Measurements from ENCODE around the gene AP1M1.
A peak's percentile ranks its signal among the peaks of the same experiment; 100 is the strongest.
"Not testable (repeated sequence)": the region's sequence is repeated elsewhere in the genome, so short reads cannot be mapped to it uniquely, and the experiment has no call there.

Gene AP1M1

DNA sequence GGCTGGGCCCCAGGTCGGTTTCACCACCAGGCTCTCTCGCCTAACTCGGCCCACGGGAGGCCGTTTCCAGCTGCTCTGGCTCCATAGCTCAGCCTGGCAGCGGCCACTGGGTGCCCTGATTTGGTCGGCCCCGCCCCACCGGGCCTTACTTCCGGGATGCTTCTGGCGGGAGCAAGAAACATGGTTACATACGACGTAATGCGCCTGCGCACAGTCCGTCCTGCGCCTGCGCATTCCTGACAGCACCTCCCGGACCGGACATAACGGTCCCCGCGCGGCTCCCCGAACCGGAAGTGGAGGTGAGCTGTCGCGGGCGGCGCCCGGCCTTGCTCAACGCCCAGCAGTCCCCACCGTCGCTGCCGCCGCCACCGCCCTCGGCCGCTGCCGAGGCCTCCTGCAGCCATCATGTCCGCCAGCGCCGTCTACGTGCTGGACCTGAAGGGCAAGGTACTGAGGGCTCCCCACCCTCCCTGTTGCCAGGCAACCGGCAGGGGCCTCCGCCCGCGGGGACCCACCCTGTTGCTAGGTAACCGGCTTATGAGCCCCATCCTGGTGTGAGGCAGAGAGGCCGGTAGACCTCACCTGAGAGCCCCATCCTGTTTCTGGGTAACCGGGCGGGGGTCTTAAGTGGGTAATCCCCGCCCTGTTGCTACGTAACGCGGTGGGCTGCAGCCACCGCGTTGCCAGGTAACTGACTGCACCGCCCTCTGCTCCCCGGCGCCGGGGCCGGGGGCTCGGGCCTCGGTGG lies at the start of gene AP1M1:
AP1M1 (plus strand) TSS at position 290 of the 748 bp plus-strand sequence; CDS start at position 406, 116 bp downstream.
- DNase-seq: peak; percentile 98 to 99

DNA sequence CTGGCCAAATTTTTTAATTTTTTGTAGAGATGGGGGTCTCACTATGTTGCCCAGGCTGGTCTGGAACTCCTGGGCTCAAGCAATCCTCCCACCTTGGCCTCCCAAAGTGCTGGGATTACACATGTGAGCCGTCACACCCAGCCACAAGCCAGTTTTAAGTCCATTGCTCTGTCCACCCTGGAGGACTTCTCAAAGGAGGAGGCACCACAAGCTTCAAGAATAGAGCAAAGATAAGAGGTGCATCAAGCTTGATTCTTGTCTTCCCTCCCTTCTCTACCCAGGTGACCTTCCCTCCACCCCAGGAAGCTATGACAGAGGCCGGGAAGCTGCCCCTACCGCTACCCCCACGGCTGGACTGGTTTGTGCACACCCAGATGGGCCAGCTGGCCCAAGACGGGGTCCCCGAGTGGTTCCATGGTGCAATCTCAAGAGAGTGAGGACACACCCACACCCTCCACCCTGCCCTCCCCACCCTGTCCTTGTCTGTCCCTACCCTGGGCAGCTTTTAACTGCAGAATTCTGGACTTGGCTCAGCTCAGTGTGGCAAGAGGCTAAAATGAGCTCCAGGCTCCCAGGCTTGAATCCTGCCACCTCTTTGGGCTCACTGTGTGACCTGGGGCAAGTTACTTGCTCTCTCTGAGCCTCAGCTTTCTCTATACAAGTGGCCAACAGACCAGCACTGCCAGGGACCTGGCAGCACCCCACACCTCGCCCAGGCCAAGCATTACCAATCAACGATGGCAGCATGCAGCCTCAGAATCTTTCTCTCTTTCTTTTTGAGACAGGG lies 49.1 kb upstream of the AP1M1 start:
- no peak for DNase-seq

- no peak for DNase-seq
Observed at GRCh38 chr19:16153582-16154336, 44.0 kb upstream of the AP1M1 start.

DNA sequence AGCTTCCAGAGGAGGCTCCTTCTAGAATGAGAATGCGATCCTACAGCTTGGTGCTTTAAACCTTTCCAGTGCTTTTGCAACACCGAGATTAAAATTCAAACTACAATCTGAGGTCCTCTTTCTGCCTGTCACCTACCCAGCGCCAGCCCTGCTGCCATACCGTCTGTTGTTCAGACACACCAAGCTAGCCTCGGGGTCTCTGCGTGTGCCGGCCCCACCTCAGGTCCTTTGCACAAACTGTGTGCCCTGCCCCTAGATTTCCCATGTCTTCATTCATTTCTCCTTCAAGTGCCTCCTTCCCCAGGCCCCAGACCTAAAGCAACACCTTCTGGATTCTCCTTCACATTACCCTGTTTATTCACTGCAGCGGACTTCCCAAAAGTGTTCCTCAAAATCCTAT lies 43.2 kb upstream of the AP1M1 start:
- DNase-seq: no peak

- DNase-seq: no peak
Observed at GRCh38 chr19:16155128-16155527, 42.6 kb upstream of the AP1M1 start.

DNA sequence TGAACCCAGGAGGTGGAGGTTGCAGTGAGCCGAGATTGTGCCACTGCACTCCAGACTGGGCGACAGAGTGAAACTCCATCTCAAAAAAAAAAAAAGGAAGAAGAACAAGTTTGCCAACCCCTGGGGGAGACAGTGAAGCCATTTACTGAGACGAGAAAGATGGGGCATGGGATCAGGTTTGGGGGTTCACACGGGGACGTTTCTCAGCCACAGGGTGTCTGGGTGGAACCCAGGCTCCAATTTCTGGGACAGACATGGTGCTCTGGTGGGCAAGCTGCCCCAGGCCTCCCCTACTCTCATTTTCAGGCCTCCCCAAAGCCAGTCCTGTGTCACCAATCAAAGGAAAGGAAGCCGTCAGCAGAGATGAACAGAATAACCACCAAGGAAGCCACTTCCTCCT lies 40.8 kb upstream of the AP1M1 start:
- no peak for DNase-seq

DNA sequence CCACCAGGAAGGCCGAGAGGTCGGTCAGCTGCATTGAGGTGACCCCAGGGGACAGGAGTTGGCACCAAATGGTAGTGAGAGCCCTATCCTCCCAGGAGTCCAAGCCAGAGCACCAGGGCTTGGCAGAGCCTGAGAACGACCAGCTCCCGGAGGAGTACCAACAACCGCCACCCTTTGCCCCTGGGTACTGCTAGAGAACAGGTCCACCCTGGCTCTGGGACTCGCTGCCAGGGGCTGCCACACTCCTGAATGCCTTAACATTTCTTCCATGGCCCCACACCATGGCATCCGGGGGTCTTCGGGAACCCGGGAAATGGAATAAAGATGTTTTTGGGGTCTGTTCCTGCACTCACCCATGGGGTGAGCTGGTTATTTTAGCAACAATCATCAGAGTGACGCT lies 40.1 kb upstream of the AP1M1 start:
- DNase-seq: no peak

- no peak for DNase-seq
Observed at GRCh38 chr19:16159655-16160054, 38.1 kb upstream of the AP1M1 start.

DNA sequence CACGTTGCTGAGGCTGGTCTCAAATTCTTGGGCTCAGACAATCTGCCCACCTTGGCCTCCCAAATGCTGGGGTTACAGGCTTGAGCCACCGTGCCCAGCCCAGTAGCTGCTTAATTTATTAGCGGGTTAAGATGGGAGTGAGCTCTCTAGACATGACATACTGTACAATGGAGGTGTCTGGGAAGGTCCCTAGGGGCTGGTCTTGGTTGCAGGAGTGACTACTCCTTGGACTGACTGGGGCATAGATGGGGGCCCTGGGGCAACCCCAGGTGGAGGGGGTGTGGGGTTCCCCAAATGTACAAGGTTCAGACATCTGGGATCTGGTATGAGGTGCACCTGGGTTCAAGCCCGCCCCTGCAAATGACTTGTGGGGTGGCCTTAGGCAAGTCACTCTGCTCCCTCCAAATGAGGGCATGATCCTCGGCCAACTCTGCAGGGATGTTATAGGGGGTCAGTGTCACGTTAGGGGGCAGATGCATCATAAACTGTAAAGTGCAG lies 37.2 kb upstream of the AP1M1 start:
- DNase-seq: no peak

GRCh38 chr19:16160943-16161560 lies 36.7 kb upstream of the AP1M1 start:
- DNase-seq: no peak

DNA sequence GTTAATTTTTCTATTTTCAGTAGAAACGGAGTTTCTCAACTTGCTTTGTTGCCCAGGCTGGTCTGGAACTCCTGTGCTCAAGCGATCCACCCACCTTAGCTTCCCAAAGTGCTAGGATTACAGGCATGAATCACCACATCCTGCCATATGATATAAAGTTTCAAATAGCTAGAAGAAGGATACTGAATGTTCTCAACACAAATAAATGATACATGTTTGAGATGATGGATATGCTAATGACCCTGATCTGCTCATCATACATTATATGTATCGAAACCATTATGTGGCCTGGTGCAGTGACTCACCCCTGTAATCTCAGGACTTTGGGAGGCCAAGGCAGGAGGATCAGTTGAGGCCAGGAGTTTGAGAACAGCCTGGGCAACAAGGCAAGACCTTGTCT lies 35.9 kb upstream of the AP1M1 start:
- DNase-seq: no peak

- DNase-seq: no peak
Observed at GRCh38 chr19:16164222-16164890, 33.4 kb upstream of the AP1M1 start.

DNA sequence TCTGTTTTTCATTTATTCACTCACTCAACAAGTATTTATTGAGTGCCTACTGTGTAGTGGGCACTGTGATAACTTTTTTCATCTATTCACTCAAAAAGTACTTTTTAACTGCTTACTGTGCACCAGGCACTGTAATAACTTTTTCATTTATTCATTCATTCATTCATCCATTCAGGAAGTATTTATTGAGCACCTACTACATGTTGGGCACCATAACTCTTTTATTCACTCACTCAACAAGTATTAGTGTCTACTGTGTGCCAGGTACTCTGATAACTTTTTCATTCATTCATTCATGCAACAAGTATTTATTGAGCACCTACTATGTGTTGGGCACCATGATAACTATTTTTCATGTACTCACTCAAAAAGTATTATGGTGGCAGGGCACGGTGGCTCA lies 31.3 kb upstream of the AP1M1 start:
- no peak for DNase-seq

DNA sequence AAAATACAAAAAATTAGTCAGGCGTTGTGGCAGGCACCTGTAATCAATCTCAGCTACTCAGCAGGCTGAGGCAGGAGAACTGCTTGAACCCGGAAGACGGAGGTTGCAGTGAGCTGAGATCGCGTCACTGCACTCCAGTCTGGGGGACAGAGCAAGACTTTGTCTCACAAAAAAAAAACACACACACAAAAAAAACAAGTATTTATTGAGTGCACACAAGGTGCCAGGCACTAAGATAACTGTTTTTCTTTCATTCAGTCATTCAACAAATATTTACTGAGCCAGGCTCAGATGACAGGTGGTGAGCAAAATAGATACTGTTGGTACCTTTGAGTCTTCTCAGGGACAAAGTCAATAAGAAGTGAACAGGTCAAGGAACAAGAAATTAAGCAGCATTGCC lies 30.7 kb upstream of the AP1M1 start:
- DNase-seq: no peak

DNA sequence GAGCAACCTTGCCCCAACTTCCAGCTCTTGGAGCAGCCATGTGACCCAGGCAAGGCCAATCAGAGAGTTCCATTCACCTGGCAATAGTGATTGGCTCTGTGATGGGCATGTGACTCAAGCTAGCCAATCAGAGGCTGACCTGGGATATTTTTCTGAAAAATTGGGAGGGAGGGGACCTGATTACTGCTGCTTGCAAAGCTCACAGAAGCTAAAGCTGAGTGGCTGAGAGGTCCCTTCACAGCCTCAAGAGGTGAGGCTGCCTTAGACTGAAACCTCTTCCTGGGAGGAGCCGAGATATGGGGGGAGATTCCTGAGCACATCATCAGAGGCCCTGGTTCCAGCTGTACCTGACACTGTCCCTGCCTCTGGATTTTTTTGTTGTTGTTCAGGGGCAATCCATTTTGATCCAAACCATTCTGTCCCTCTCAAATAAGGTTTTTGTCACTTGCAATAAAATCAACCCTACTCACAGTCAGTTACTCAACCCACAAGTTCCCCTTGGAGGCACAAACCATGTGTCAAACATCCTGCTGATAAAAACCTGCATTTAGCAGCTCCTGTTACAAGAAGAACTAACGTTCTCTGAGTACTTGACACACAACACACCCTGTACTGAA lies 29.1 kb upstream of the AP1M1 start:
- DNase-seq: peak; percentile 25 to 40

DNA sequence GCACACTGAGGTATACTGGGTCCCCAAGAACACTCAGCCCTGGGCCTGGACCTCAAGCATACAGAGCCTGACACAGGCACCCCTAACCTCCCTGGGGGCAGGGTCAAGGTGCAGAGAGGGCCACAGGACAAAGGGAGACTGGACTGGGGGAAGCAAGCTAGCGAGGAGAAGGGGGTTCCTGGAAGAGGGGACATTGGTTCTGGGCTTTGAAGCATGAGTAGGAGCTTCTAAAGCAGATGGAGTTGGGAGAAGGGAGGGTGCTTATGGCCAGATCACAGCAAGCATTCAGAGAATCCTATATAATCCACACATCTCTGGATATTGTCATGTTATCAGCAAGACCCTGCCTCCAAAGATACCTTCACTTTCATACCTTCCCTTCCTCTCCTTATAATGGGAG lies 27.6 kb upstream of the AP1M1 start:
- no peak for DNase-seq

GRCh38 chr19:16175954-16176353 lies 21.8 kb upstream of the AP1M1 start:
- no peak for DNase-seq

GRCh38 chr19:16178866-16179265 lies 18.8 kb upstream of the AP1M1 start:
- DNase-seq: not testable (repeated sequence)

- no peak for DNase-seq
Observed at GRCh38 chr19:16180611-16181010, 17.1 kb upstream of the AP1M1 start.

- DNase-seq: no peak
Observed at GRCh38 chr19:16184665-16185122, 13.0 kb upstream of the AP1M1 start.

DNA sequence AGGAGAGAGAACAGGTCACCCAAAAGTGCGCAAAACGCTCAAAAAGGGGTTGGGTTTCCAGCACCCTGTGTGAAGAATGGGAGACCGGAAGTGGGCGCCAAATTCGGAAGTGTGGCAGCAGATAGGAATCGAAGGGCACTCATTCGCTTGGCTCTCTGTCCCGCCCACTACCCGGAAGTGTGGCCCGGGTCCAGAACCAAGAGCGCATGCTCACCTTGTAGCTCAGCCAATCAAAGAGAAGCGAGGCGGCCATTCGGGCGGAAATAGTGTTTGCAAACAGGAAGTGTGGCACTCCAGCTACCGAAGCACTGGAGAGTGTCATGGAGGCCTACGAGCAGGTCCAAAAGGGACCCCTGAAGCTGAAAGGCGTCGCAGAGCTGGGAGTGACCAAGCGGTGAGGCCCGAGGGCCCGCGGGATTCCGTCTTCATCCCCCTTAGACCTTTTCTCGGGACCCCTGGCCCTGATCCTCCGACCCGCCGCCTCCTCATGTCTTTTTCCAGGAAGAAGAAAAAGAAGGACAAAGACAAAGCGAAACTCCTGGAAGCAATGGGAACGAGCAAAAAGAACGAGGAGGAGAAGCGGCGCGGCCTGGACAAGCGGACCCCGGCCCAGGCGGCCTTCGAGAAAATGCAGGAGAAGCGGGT lies 12.5 kb upstream of the AP1M1 start, which contains the start of gene FAM32A:
FAM32A (plus strand) TSS at position 288 of the 645 bp plus-strand sequence; CDS start at position 321, 33 bp downstream.
- DNase-seq: peak; percentile 99 to 100

Measured in CD4-positive, alpha-beta T cell treated with Interferon alpha-2 for 1 hour (primary cell).